Motor neuron (in vitro differentiated cells): Measurements from ENCODE around the gene LKAAEAR1. TPM values are rescaled to one million over a fixed set of nuclear protein-coding genes. Genes with fewer than 3 reads are reported as not detected.

Source experiments
- ATAC-seq, 8 experiments: fragments of 200-7000 bp; cut with Tn5 transposase; replicated peaks in 6 of 8; 2 replicates each; pipeline ENCODE4 v1.8.0; 2021; ENCODE audit warnings: mild to moderate bottlenecking in 8 of 8, moderate library complexity in 8 of 8
- H3K27ac ChIP-seq, 2 donors: fragments of 250-450 bp; sonication (Bioruptor Pico); 2 replicates each; pipeline ENCODE4 v1.9.0; 2021; ENCODE audit warnings: antibody characterized with exemption in 2 of 2, mild to moderate bottlenecking in 2 of 2, moderate library complexity in 1 of 2
- H3K4me1 ChIP-seq, 2 donors: fragments of 250-450 bp; sonication (Bioruptor Pico); replicated peaks in 1 of 2; 2 replicates each; pipeline ENCODE4 v1.6.1; 2021; ENCODE audit warnings: antibody characterized with exemption in 2 of 2, mild to moderate bottlenecking in 2 of 2, moderate library complexity in 1 of 2
- H3K4me3 ChIP-seq, 5 donors: fragments of 250-450 bp; sonication (Bioruptor Pico); 2 replicates each; pipeline ENCODE4 v1.9.0; 2021; ENCODE audit warnings: antibody characterized with exemption in 5 of 5, mild to moderate bottlenecking in 5 of 5, moderate library complexity in 4 of 5
- WGBS, 10 experiments: fragments of 450-650 bp; shearing (Covaris generic); methylation state at CpG; one replicate each; pipeline ENCODE4 v1.0.0; 2022; 5-methylcytosine and 5-hydroxymethylcytosine counted together
- in situ Hi-C, 9 experiments: fragments of 400-800 bp; cut with MboI; loops; one replicate each; pipeline ENCODE4 v1.15.0; 2021; ENCODE audit warnings: low sequenced_read_pairs in 9 of 9, low pct_unique_long_range_greater_than_20kb in 2 of 9; ENCODE audit not compliant: unreplicated experiment in 9 of 9
- total RNA-seq, 8 experiments: library from RNA; unstranded; fragments of 300-600 nt; gene quantifications; 2 replicates each; pipeline versions ENCODE4 v1.2.3 to v1.2.4, GENCODE V29; 2022

LKAAEAR1 gene
- total RNA-seq, 8 experiments from 2014 or later = 0.52 to 0.76 TPM; not detected in 6

- Histone ChIP-seq H3K27ac (no peak overlapping the region), H3K4me3 (no peak overlapping the region), H3K4me1 (peaks cover 20 to 24% of the 10 kb centered on the region in 2 donors)
- 60 to 93% (median 80%) methylated on average over 1 to 3 of the region's 33 CpGs; no CpG with 5 or more reads in 7 of the 10 experiments for WGBS, 10 experiments
- in situ Hi-C loops = no loop called here
- ATAC-seq = no peak
Measured at GRCh38 chr20:64052987-64053840, 31.0 kb downstream of the LKAAEAR1 start.

GRCh38 chr20:64052326-64052722, 31.9 kb downstream of the LKAAEAR1 start:
- Histone ChIP-seq H3K4me3 (no peak overlapping the region), H3K4me1 (peaks cover 20% of the 10 kb centered on the region in 2 donors), H3K27ac (no peak overlapping the region)
- WGBS, 10 experiments = 60 to 100% (median 94%) methylated on average over 1 to 5 of the region's 10 CpGs; no CpG with 5 or more reads in 6 of the 10 experiments
- in situ Hi-C loops = no loop called here
- ATAC-seq = no peak

GRCh38 chr20:64051561-64052325, 32.5 kb downstream of the LKAAEAR1 start:
- peaks cover 15 to 20% of the 10 kb centered on the region in 2 donors for H3K4me1 ChIP-seq
- H3K27ac ChIP-seq = no peak overlapping the region
- peak in 2 of 8 experiments; percentile 9 for ATAC-seq
- WGBS, 10 experiments = 0 to 95% (median 53%) methylated on average over 1 to 4 of the region's 15 CpGs; no CpG with 5 or more reads in 6 of the 10 experiments
- H3K4me3 ChIP-seq = no peak overlapping the region
- in situ Hi-C loops = no loop called here

GRCh38 chr20:64051033-64051452, 33.2 kb downstream of the LKAAEAR1 start:
- peaks cover 15 to 18% of the 10 kb centered on the region in 2 donors for H3K4me1 ChIP-seq
- in situ Hi-C loops = no loop called here
- no peak overlapping the region for H3K4me3 ChIP-seq
- 40 to 100% methylated on average over 1 of the region's 11 CpGs; no CpG with 5 or more reads in 8 of the 10 experiments for WGBS, 10 experiments
- H3K27ac ChIP-seq = no peak overlapping the region
- ATAC-seq = no peak

- Histone ChIP-seq H3K4me3 (no peak overlapping the region), H3K27ac (no peak overlapping the region), H3K4me1 (peaks cover 14 to 15% of the 10 kb centered on the region in 2 donors)
- 67 to 74% methylated on average over 2 to 6 of the region's 23 CpGs; no CpG with 5 or more reads in 8 of the 10 experiments for WGBS, 10 experiments
- in situ Hi-C loops = no loop called here
- no peak for ATAC-seq
Measured at GRCh38 chr20:64050261-64051032, 33.8 kb downstream of the LKAAEAR1 start.

- WGBS, 10 experiments = 40 to 83% methylated on average over 1 of the region's 16 CpGs; no CpG with 5 or more reads in 8 of the 10 experiments
- H3K27ac ChIP-seq = no peak overlapping the region
- H3K4me3 ChIP-seq = no peak overlapping the region
- in situ Hi-C loops = no loop called here
- ATAC-seq = no peak
- peaks cover 14 to 15% of the 10 kb centered on the region in 2 donors for H3K4me1 ChIP-seq
Measured at GRCh38 chr20:64049878-64050260, 34.3 kb downstream of the LKAAEAR1 start.

- in situ Hi-C loops = no loop called here
- WGBS, 10 experiments = no CpG with 5 or more reads among the region's 111 CpGs
- peak within 1 kb of the TSS; percentile 24 to 30 (median 26) for H3K4me3 ChIP-seq
- ATAC-seq = peak; percentile 16 to 57 (median 34)
- H3K27ac ChIP-seq = no peak within 1 kb of the TSS
- H3K4me1 ChIP-seq = peaks cover 9 to 12% of the 10 kb centered on the region in 2 donors
Measured at GRCh38 chr20:64049060-64049877, 34.9 kb downstream of the LKAAEAR1 start, which contains the start of gene SOX18. TSS of gene SOX18 (minus strand) at chr20:64049639. CDS start at chr20:64049516, 123 bp downstream.

- WGBS, 10 experiments = 0% methylated on average over 2 to 8 of the region's 101 CpGs; no CpG with 5 or more reads in 8 of the 10 experiments
- peaks cover 2 to 7% of the 10 kb centered on the region in 2 donors for H3K4me1 ChIP-seq
- no peak overlapping the region for H3K27ac ChIP-seq
- peak overlapping the region in 2 of 5 donors; percentile 26 to 30 for H3K4me3 ChIP-seq
- ATAC-seq = peak in 6 of 8 experiments; percentile 3 to 23 (median 12)
- in situ Hi-C loops = no loop called here
Measured at GRCh38 chr20:64048402-64049044, 35.7 kb downstream of the LKAAEAR1 start.

- Histone ChIP-seq H3K4me1 (peaks cover 2 to 7% of the 10 kb centered on the region in 2 donors), H3K27ac (no peak overlapping the region), H3K4me3 (peak overlapping the region in 1 of 5 donors; percentile 5)
- WGBS, 10 experiments = 7% methylated on average over 26 of the region's 49 CpGs; no CpG with 5 or more reads in 9 of the 10 experiments
- in situ Hi-C loops = no loop called here
- peak in 5 of 8 experiments; percentile 3 to 23 (median 16) for ATAC-seq
Measured at GRCh38 chr20:64047968-64048401, 36.2 kb downstream of the LKAAEAR1 start.

- no peak for ATAC-seq
- H3K27ac ChIP-seq = no peak overlapping the region
- 73 to 77% methylated on average over 3 to 4 of the region's 8 CpGs; no CpG with 5 or more reads in 8 of the 10 experiments for WGBS, 10 experiments
- H3K4me1 ChIP-seq = peaks cover 6 to 7% of the 10 kb centered on the region in 2 donors
- no peak overlapping the region for H3K4me3 ChIP-seq
- in situ Hi-C loops = no loop called here
Measured at GRCh38 chr20:64047046-64047389, 37.2 kb downstream of the LKAAEAR1 start.

GRCh38 chr20:64045346-64046011, 38.7 kb downstream of the LKAAEAR1 start:
- peak in 2 of 8 experiments; percentile 1 to 3 for ATAC-seq
- H3K27ac ChIP-seq = no peak overlapping the region
- no peak overlapping the region for H3K4me3 ChIP-seq
- in situ Hi-C loops = no loop called here
- 53 to 83% (median 55%) methylated on average over 2 to 3 of the region's 11 CpGs; no CpG with 5 or more reads in 7 of the 10 experiments for WGBS, 10 experiments
- peaks cover 6 to 7% of the 10 kb centered on the region in 2 donors for H3K4me1 ChIP-seq
